Activated T-cell treated with anti-CD3 and anti-CD28 coated beads for 48 hours (primary cell): ENCODE data around the gene TMEM61.
"Not testable (repeated sequence)": the region's sequence is repeated elsewhere in the genome, so short reads cannot be mapped to it uniquely, and the experiment has no call there.

Experiments used
- DNase-seq: peaks from one replicate; pipeline ENCODE4 v3.0.0-alpha.2; 2020; ENCODE audit warnings: low read depth

Gene TMEM61

DNA sequence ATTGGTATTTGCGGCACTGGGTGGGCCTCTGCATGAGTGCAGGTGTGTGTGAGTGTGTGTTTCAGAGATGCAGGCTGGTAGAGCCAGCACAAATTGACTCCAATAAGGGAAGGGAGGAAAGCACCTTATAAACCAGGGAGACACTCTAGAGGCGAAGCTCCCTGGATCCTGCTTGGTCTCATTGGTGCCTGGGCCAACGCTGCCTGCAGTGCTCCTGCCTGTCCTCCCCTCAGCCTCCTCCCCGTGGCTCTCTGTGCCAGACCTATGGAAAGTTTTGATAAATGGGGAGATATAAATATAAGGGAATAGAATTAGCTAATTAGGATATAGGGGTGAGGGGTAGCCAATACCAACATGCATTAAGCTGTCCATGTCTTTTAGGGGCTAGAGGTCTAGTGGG is 20.9 kb downstream of the TMEM61 start:
- DNase-seq, result no peak

DNA sequence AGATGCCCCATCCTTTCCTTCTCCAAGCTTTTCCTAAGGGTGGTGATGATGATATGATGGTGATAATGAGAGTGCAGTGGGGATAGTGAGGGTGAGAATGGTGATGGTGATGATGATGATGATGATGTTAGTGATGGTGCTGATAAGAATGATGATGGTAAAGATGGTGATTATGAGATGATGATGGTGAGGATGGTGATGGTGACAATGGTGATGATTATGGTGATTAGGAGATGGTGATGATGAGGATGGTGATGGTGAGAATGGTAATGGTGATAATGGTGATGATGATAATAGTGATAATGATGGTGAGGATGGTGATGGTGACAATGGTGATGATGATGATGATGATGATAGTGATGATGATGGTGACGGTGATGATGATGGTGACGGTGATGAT is 22.3 kb downstream of the TMEM61 start:
- DNase-seq, result no peak

- no peak for DNase-seq
Measured at GRCh38 chr1:55005351-55006140, 25.1 kb downstream of the TMEM61 start.

DNA sequence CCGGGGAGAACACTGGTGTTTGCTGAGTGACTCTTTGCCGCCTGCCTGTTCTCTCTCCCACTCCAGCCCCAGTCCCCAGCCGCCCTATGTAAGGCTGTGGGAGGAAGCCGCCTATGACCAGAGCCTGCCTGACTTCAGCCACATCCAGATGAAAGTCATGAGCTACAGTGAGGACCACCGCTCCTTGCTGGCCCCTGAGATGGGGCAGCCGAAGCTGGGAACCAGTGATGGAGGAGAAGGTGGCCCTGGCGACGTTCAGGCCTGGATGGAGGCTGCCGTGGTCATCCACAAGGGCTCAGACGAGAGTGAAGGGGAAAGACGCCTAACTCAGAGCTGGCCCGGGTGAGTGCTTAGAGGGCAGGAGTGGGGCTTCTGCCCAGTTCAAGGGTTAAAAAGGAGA is 26.5 kb downstream of the TMEM61 start:
- DNase-seq, result no peak

- no peak for DNase-seq
Measured at GRCh38 chr1:55007625-55008024, 27.2 kb downstream of the TMEM61 start.

DNA sequence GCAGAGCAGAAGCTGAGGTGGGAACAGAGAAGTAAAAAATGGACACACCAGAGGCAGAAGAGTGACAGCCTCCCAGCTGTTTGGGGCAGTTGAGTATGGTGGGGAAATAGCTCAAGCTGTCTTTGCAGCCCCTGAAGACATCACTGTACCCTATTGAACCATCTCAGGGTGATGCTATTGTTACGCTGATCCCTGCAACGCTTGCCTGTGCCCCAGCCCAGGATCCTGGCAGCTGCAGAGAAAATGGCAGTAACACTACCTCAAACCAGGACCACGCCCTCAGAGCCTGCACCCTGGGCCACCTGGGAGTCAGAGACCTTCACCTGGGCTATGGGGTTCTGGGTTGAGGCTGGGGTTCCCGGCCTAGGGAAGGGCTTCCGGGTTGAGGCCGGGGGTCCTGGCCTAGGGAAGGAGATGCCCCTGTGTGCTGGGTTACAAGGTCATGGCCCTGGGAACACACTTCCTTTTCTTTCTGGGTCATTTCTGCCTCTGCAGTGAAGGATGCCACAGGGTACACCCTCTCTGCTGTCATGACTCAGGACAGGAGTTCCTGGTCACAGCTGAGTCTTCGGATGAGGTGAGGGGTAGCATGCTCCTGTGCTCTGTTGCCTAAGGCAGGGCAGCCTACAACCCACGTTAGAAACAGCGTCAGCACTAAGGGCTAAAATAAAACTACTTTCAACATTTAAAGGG is 29.9 kb downstream of the TMEM61 start:
- DNase-seq, result no peak

DNA sequence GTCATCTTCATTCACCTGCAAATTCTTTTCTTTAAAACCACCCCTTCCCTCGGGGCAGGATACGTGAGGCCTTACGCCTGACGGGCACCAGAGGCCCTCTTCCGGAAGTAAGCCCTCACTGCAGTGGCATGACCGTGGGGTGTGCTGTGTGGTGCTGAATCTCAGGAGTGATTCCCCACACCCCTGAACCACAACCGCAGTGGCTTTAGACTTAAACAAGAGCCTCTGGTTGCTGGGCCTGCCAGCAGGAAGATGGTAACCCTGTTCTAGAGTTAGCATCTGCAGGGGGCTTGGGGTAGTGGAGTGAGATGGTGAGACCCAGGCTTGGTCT is 30.4 kb downstream of the TMEM61 start:
- no peak for DNase-seq

DNA sequence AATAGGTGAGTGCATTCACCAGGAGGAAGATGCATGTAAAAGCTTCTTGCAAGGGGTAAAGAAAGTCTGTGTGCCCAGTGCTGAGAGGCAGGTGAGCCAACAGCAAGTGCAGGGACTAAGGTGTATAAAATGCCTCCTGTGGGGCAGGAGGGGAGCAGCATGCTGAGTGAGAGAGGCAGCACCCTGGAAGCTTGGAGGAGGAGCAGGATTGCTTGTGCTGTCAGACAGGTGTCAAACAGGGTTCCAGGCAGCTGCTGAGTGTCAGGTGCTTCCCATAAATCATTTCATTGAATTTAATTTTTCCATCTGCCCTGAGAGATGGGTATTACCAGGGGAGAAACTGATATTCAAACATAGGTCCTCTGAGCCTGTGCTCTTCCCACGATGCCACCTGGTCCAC is 32.2 kb downstream of the TMEM61 start:
- no peak for DNase-seq

DNA sequence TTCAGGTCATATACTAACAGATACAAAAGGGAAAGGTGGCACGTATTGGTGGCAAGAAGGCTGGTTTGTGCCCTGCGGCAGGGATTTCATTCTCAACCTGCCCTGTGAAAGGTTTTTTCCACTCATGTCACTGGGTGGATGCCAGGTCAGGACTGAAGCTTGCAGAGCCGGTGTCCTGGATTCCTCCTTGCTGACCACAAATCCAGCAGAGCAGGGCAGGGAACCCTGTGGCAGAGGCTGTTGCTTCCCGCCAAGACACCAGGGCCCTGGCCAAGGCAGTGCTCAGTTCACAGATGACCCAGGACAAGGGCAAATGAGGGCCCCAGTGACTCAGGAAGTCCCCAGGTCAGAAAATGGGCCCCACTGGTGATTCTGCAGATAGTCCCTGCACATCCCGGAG is 34.7 kb downstream of the TMEM61 start:
- DNase-seq, result no peak

DNA sequence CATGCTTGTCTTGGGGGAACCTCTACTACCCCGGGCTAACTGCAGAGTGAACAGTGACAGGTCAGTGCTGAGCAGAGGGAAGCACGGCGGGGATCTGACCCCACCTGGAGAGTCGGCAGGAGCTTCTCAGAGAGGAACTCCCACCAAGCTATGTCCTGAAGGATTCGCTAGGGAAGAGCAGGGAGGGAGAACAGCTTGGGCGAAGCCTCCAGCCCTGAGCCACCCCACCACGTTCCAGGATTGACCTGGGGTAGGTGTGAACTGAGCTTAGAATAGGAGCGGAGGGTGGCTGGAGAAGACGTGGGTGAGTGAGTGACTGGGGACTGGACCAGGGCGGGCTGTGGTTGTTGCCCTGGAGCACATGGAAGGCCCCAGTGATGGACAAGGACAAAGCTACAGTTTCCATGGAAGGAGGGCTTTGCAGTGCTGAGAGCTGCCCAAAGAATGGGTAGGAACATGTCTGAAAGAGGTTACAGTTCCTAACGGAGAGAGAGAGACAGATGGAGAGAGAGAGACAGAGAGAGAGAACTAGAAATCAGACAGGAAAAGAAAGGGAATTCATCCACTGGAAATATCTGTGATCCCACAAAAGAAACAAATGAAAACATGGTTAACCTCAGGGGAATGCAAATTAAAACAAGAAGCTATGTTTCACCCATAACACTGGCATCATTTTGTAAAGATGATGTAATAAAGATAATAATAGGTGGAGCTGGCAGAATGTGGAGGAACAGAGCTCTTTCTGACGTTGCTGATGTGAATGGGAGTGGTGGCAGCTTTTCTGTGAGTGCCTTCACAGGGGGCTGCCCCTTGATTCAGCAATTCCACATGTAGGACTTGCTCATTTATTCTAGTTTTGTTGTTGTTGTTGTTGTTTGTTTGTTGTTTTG is 35.5 kb downstream of the TMEM61 start:
- no peak for DNase-seq

- DNase-seq, result no peak
Measured at GRCh38 chr1:55018395-55018794, 38.0 kb downstream of the TMEM61 start.

GRCh38 chr1:55021942-55022546 is 41.6 kb downstream of the TMEM61 start:
- DNase-seq, result peak; percentile 69

- not testable (repeated sequence) for DNase-seq
Measured at GRCh38 chr1:55024163-55024562, 43.7 kb downstream of the TMEM61 start.

DNA sequence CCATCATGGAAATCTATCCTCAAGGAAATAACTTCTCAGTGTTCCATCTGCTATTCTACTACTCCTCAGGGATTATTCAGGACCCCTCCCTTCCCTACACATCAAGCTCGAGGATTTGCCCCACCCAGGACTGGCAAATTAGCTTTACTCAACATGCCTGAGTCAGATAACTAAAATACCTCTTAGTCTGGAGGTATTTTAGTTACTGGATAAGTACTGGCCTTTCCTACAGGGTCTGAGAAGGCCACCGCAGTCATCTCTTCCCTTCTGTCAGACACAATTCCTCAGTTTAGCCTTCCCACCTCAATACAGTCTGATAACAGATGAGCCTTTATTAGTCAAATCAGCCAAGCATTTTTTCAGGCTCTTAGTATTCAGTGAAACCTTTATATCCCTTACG is 46.3 kb downstream of the TMEM61 start:
- not testable (repeated sequence) for DNase-seq

DNA sequence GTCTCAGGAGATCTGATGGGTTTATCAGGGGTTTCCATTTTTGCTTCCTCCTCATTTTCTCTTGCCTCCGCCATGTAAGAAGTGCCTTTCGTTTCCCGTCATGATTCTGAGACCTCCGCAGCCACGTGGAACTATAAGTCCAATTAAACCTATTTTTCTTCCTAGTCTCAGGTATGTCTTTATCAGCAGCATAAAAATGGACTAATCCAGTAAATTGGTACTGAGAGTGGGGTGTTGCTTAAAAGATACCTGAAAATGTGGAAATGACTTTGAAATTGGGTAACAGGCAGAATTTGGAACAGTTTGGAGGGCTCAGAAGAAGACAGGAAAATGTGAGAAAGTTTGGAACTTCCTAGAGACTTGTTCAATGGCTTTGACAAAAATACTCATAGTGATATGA is 50.7 kb downstream of the TMEM61 start:
- not testable (repeated sequence) for DNase-seq

DNA sequence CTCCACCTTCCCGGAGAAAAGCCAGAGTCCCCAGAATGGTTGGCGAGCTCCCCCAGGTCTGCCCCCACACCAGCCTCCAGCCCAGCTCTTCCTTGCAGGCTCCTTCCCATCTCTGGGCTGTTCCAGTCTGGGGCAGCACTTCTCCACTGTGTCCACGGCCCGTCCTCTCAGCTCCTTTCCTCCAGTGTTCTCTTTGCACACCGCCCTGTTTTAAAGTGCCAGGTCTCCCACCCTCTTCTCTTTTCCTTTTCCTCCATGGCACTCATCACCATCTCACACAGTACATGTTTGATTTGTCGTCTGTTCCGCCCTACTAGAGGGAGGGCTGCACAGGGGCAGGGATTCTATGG is 52.8 kb downstream of the TMEM61 start:
- DNase-seq, result no peak

- DNase-seq, result no peak
Measured at GRCh38 chr1:55034476-55035133, 54.2 kb downstream of the TMEM61 start.

- DNase-seq, result no peak
Measured at GRCh38 chr1:55035904-55036303, 55.5 kb downstream of the TMEM61 start.

GRCh38 chr1:55037733-55038551 is 57.5 kb downstream of the TMEM61 start:
- no peak for DNase-seq

- no peak for DNase-seq
Measured at GRCh38 chr1:55038552-55038838, 58.1 kb downstream of the TMEM61 start.

- no peak for DNase-seq
Measured at GRCh38 chr1:55038974-55039341, 58.5 kb downstream of the TMEM61 start.
